ENCODE results near the gene TSPAN15.
"Not testable (repeated sequence)": the region's sequence is repeated elsewhere in the genome, so short reads cannot be mapped to it uniquely, and the experiment has no call there.

TSPAN15 gene

GRCh38 chr10:69446650-69447151 is 4.6 kb upstream of the TSPAN15 start:
- peak; percentile 77 for DNase-seq (ENCODE audit: low spot score)

DNA sequence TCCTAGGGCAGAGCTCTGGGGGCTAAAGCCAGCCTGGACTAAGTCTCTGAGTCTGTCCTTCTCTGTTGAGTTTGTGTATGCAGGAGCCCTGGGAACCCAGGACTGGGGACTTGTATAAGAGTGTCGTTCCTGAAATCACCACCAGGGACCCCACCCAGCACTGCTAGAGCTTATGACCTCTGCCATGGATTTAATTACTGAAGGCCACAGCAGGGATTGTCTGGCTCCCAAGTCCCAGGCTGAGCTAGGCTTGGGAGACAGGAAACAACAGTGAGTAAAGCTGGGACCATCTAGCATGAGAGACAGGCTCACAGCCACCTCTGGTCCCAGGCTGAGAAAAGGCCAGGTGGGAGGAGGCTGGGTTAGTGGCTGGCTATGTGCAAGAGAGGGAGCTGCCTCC is 1.4 kb upstream of the TSPAN15 start:
- DNase-seq (ENCODE audit: low spot score): peak; percentile 53

DNA sequence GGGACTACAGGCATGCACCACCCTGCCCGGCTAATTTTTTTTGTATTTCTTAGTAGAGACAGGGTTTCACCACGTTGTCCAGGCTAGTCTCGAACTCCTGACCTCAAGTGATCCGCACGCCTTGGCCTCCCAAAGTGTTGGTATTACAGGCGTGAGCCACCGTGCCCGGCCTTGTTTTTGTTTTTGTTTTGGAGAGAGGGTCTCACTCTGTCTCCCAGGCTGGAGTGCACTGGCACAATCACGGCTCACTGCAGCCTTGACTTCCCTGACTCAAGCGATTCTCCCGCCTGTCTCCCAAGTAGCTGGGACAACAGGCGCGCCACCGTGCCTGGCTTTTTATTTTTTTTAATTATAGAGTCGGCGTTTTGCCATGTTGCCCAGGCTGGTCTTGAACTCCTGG is 870 bp upstream of the TSPAN15 start:
- DNase-seq (ENCODE audit: low spot score): not testable (repeated sequence)

- DNase-seq (ENCODE audit: low spot score): no peak
Measured at GRCh38 chr10:69451784-69452251, 553 bp downstream of the TSPAN15 start.

- no peak for DNase-seq (ENCODE audit: low spot score)
Measured at GRCh38 chr10:69452676-69453415, 1.6 kb downstream of the TSPAN15 start.

DNA sequence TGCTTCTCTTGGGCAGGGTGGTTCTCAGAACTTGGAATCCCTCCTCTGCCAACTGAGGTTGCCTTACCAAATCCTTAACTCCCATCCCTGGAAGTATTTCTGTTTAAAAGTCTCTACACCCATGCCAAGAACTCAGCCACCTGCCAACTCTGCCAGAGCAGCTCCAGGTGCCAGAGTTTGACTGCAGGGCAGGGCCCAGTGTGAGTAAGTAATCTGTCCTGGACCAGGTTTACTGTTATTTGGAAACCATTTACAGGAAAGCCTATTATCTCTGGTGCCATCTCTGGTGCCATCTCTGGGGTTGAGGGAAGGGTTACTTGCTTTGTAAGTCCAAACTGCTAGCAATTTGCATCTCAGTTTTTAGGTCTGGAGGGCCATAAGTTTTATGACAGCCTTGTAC is 2.5 kb downstream of the TSPAN15 start:
- DNase-seq (ENCODE audit: low spot score): no peak

DNA sequence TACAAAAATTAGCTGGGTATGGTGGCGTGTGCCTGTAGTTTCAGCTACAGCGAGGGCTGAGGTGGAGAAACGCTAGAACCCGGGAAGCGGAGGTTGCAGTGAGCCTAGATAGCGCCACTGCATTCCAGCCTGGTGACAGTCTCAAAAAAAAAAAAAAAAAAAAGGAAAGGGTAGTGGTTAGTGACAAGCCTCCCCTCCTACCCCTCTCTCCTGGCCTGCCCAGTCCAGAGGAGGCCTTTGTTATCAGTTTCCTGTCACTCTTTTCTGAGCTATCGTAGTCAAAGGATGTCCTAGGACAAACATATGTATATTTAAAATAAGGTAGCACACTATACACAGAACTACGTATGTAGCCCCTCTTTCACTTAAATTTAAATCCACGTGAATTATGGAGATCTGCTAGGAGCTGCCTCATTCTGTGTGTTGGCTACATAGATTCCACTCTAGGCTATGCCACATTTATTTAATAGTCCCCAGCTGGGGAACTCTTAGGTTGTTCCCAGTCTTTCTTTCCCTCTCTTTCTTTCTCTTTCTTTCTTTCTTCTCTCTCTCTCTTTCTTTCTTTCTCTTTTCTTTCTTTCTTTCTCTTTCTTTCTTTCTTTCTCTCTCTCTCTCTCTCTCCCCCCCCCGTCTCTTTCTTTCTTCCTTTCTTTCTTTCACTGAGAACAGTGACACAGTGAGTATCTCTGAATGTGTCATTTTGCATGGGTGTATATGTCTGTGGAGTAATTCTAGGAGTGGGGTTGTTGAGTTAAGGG is 3.9 kb downstream of the TSPAN15 start:
- DNase-seq (ENCODE audit: low spot score): no peak

GRCh38 chr10:69456880-69457693 is 5.8 kb downstream of the TSPAN15 start:
- no peak for DNase-seq (ENCODE audit: low spot score)

GRCh38 chr10:69457771-69458237 is 6.5 kb downstream of the TSPAN15 start:
- DNase-seq (ENCODE audit: low spot score): no peak

GRCh38 chr10:69458430-69459100 is 7.3 kb downstream of the TSPAN15 start:
- DNase-seq (ENCODE audit: low spot score): no peak

DNA sequence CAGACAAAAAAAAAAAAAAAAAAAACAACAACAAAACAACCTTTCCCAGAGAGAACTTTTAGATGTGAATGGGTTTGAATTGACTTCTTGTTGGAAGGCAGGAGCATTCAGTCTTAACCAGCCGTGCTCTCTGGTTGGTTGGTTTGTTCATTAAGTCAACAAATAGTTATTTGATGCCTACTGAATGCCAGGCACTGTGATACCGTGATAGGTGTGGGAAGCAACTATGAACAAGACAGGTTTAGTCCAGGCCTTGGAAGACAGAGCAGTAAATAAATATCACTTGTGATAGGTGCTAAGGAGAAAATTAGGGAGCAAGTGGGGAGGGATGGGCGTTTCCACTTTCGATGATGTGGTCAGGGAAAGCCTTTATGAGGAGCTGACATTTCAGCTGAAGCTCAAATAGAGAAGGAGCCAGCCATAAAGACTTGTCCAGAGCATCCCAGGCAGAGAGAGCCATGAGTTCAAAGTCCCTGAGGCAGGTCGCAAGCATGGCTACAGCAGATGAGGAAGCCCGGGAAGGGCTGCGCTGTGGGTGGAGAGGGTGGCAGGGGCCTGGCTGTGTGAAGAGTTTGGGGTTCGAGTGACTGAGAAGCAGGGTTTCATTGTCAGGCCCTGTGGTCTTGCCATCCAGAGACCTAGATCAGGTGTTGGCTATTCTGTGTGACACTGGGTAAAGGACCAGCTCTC is 8.0 kb downstream of the TSPAN15 start:
- DNase-seq (ENCODE audit: low spot score): no peak

- no peak for DNase-seq (ENCODE audit: low spot score)
Measured at GRCh38 chr10:69459893-69460575, 8.8 kb downstream of the TSPAN15 start.

DNA sequence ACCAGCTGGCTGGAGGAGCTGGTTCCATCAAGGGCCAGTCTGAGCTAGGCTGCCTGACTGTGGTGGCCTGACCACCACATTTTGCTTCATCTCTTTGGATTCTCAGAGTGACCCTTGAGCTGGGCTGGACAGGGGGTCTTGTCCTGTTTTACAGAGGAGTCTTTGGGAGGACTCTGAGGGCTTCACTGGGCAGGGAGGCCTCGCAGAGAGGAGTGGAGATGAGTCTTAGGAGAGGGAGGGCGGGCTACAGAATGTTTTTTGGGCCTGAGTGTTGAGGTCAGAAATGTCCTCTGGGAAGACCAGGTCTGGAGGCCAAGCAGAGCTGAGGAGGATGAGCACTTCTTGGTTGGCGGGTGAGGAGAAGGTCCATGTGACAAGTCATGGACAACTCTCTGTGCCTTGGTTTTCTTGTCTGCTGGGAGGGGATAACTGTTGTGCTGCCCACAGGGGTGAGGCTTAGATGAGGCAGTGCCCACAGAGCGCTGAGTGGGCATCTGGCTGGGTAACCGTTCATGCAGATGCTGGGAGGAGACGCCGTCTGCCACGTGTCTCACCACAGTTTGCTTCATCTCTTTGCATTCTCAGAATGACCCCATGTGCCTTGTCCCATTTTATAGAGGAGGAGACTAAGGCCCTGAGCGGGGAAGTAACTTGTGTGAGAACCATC is 9.4 kb downstream of the TSPAN15 start:
- no peak for DNase-seq (ENCODE audit: low spot score)

DNA sequence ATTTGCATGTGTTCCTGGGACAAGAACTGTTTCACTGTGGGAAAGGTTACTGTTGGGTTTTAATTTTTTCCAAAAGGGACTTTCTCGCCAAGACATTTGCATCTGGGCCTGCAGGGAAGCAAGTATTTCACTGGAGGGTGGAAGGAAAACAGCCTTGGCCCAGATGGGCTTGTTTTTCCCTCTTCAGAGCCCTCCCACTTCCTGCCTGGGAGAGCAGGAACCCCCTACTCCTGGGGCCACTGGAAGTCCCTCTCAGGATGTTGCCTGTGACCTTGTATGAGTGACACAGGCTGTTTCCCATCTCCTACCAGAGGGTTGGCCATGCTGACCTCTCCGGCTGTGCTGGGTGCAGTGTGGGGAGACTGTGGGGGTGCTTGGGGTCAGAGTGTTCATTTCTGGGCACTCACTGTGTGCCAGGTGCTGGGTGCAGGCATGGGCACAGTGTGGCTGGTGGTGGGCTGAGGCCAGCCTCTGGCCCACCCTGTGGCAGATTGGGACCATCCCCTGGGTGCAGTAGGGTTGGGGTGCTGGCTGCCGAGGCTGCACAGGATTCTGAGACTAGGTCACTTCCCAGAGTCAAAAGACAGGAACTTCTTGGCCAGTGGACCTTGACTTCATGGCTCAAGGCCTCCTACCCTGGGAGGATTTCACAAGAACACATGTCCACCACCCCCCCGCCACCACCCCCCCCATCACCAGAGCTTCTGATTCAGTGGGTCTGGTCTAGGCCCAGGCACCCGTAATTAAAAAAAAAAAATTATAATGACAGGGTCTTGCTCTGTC is 10.2 kb downstream of the TSPAN15 start:
- no peak for DNase-seq (ENCODE audit: low spot score)

DNA sequence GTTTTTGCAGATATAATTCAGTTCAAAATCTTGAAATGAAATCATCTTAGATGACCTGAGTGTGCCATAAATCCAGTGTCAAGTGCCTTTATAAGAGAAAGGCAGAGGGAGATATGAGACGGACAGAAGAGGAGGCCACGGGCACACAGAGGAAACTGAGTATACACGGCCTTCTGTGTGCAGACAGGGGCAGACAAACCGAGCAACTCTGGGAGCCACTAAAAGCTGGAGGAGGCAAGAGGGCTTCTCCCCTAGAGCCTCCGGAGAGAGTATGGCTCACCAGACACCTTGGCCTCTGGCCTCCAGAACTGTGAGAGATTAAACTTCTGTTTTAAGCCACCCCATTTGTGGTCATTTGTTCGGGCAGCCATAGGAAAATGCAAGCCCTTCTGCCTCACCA is 12.6 kb downstream of the TSPAN15 start:
- DNase-seq (ENCODE audit: low spot score): no peak

DNA sequence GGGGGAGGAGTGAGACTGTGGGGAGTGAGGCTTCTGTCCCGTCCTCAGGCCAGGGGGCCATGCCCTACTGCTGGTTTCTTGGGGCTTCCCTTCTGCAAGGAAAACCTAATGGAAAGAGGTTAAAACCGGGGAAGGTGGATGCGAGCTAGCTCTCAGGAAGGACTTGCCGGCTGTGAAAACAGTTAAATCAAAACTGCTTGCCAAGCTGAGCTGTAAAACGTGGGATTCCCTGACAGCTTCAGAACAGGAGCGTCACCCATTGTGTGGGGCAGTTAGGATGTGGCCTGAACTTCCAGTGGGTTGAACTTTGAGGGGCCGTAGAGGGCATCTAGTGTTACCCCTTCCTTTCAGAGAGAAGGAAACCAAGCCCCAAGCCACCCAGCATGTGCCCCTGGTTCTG is 13.1 kb downstream of the TSPAN15 start:
- DNase-seq (ENCODE audit: low spot score): no peak

GRCh38 chr10:69464801-69465401 is 13.6 kb downstream of the TSPAN15 start:
- no peak for DNase-seq (ENCODE audit: low spot score)

GRCh38 chr10:69465457-69466157 is 14.3 kb downstream of the TSPAN15 start:
- DNase-seq (ENCODE audit: low spot score): no peak
